HepG2 (cell line): ENCODE data around the gene BDH2. TPM values are rescaled to one million over a fixed set of nuclear protein-coding genes. Genes with fewer than 3 reads are reported as not detected.

Experiments
- ATAC-seq: fragments of 200-7000 bp; cut with Tn5 transposase; 3 replicates; pipeline ENCODE4 v1.9.1; 2020; ENCODE audit warnings: mild to moderate bottlenecking, moderate library complexity
- BruUV-seq: library from RNA; stranded (reverse); fragments of 400-500 nt; replicated peaks from 2 replicates; lab custom pipeline; 2021; lab: Mats Ljungman, UMichigan
- CTCF ChIA-PET: fragments of 300-600 bp; formaldehyde crosslinking; extraction: SDS; loops from one replicate; lab custom pipeline; 2021; ENCODE audit warnings: low total read pairs, inconsistent platforms, low intra/inter-chr PET ratio; lab: Yijun Ruan, JAX
- POLR2A ChIA-PET: fragments of 350-600 bp; sonication (Branson Sonifier 250); formaldehyde crosslinking; loops from one replicate; lab custom pipeline; 2020; ENCODE audit warnings: antibody characterized with exemption, inconsistent platforms; lab: Yijun Ruan, JAX
- DNase-seq: peaks from one replicate; pipeline ENCODE4 v3.0.0-alpha.2; 2015; ENCODE audit warnings: low spot score
- FAIRE-seq: peaks from 3 replicates; lab custom pipeline; 2011; peaks lifted over from hg19 to GRCh38; lab: Jason Lieb, UNC
- H2AFZ ChIP-seq: one replicate; pipeline ENCODE4 v1.6.1; 2011; ENCODE audit warnings: low read length, inconsistent platforms
- H3K27ac ChIP-seq: fragments of 300-600 bp; 3 replicates; pipeline ENCODE4 v1.8.0; 2011; ENCODE audit warnings: mixed run types, mild to moderate bottlenecking, mixed read lengths, low read length, inconsistent platforms; ENCODE audit not compliant: insufficient read depth; ENCODE audit errors: extremely low read length
- H3K27me3 ChIP-seq, 2 experiments: fragments of 200-600 bp in 1 of 2; 2 replicates in 1 of 2; 3 replicates in 1 of 2; pipeline versions ENCODE4 v1.6.0 to v1.8.0; 2011; ENCODE audit warnings: low read length in 2 of 2, mild to moderate bottlenecking in 2 of 2, moderate library complexity in 2 of 2, inconsistent platforms in 1 of 2; ENCODE audit not compliant: insufficient read depth in 2 of 2, control insufficient read depth in 1 of 2
- H3K36me3 ChIP-seq, 2 experiments: fragments of 200-600 bp in 1 of 2; replicated peaks in 1 of 2; 2 replicates in 1 of 2; 3 replicates in 1 of 2; pipeline versions ENCODE4 v1.5.1 to v1.8.0; 2011; ENCODE audit warnings: low read length in 2 of 2, inconsistent platforms in 1 of 2; ENCODE audit not compliant: insufficient read depth in 2 of 2, control insufficient read depth in 1 of 2
- H3K4me1 ChIP-seq: 2 replicates; pipeline ENCODE4 v1.5.1; 2012; ENCODE audit warnings: low read length, inconsistent platforms; ENCODE audit not compliant: insufficient read depth
- H3K4me2 ChIP-seq: 2 replicates; pipeline ENCODE4 v1.6.0; 2011; ENCODE audit warnings: low read depth, low read length, inconsistent platforms
- H3K4me3 ChIP-seq, 3 experiments: fragments of 200-600 bp in 1 of 3; sonication (generic), shearing (Covaris generic) in 1 of 3; replicated peaks in 1 of 3; 2 replicates each; pipeline ENCODE4 v1.5.1; 2011 to 2016; ENCODE audit warnings: low read length in 3 of 3, inconsistent platforms in 2 of 3, low read depth in 2 of 3, mild to moderate bottlenecking in 2 of 3, control low read depth in 1 of 3, mixed read lengths in 1 of 3; ENCODE audit not compliant: insufficient read depth in 1 of 3
- H3K79me2 ChIP-seq: one replicate; pipeline ENCODE4 v1.6.1; 2011; ENCODE audit warnings: low read length, inconsistent platforms; ENCODE audit not compliant: insufficient read depth
- H3K9ac ChIP-seq: 2 replicates; pipeline ENCODE4 v1.6.0; 2011; ENCODE audit warnings: mild to moderate bottlenecking, low read depth, low read length, inconsistent platforms; ENCODE audit not compliant: insufficient read depth
- H3K9me3 ChIP-seq: 2 replicates; pipeline ENCODE4 v1.5.1; 2012; ENCODE audit warnings: mild to moderate bottlenecking, low read length
- H4K20me1 ChIP-seq: 2 replicates; pipeline ENCODE4 v1.6.0; 2011; ENCODE audit warnings: inconsistent platforms, mild to moderate bottlenecking, low read length, moderate library complexity; ENCODE audit not compliant: insufficient read depth
- CTCF ChIP-seq: sonication (generic); formaldehyde crosslinking; IDR thresholded peaks from 2 replicates; pipeline ENCODE4 v1.5.0; 2020; ENCODE audit warnings: mild to moderate bottlenecking, missing genetic modification reagents, moderate library complexity
- ESRRA ChIP-seq: sonication (generic); formaldehyde crosslinking; IDR thresholded peaks from 2 replicates; pipeline ENCODE4 v1.5.1; 2020; ENCODE audit warnings: mild to moderate bottlenecking, low read depth, missing genetic modification reagents
- IRF1 ChIP-seq: sonication (generic); formaldehyde crosslinking; IDR thresholded peaks from 2 replicates; pipeline ENCODE4 v1.4.0; 2020; ENCODE audit warnings: low read depth, mild to moderate bottlenecking, missing genetic modification reagents
- MEIS2 ChIP-seq: sonication (generic); formaldehyde crosslinking; IDR thresholded peaks from 2 replicates; pipeline ENCODE4 v1.9.0; 2021; ENCODE audit warnings: mild to moderate bottlenecking, missing genetic modification reagents
- MXI1 ChIP-seq: IDR thresholded peaks from 3 replicates; pipeline ENCODE4 v1.6.1; 2012; ENCODE audit warnings: low read depth, low read length, inconsistent platforms, borderline replicate concordance
- NFE2 ChIP-seq: sonication (generic); formaldehyde crosslinking; IDR thresholded peaks from 2 replicates; pipeline ENCODE4 v1.4.0; 2020; ENCODE audit warnings: missing genetic modification reagents
- PITX1 ChIP-seq: sonication (generic); formaldehyde crosslinking; IDR thresholded peaks from 2 replicates; pipeline ENCODE4 v1.5.1; 2020; ENCODE audit warnings: mild to moderate bottlenecking, missing genetic modification reagents
- SALL2 ChIP-seq: sonication (generic); formaldehyde crosslinking; IDR thresholded peaks from 2 replicates; pipeline ENCODE4 v1.8.1; 2023; ENCODE audit warnings: mild to moderate bottlenecking, missing genetic modification reagents, inconsistent platforms
- SMAD1 ChIP-seq: sonication (generic); formaldehyde crosslinking; IDR thresholded peaks from 2 replicates; pipeline ENCODE4 v1.4.0; 2020; ENCODE audit warnings: missing genetic modification reagents, low read depth, mild to moderate bottlenecking, borderline replicate concordance
- SMC3 ChIP-seq: IDR thresholded peaks from 2 replicates; pipeline ENCODE4 v1.6.1; 2011; ENCODE audit warnings: low read length, improper control_type of control experiment
- SOX5 ChIP-seq: IDR thresholded peaks from 2 replicates; pipeline ENCODE4 v1.6.1; 2016; ENCODE audit warnings: borderline replicate concordance
- THAP11 ChIP-seq: IDR thresholded peaks from 2 replicates; pipeline ENCODE4 v1.6.1; 2016; ENCODE audit warnings: missing biosample characterization, missing genetic modification reagents
- ZNF136 ChIP-seq: sonication (generic); formaldehyde crosslinking; IDR thresholded peaks from 2 replicates; pipeline ENCODE4 v1.8.1; 2022; ENCODE audit warnings: low read depth, mild to moderate bottlenecking, moderate library complexity, missing genetic modification reagents
- ZNF878 ChIP-seq: sonication (generic); formaldehyde crosslinking; IDR thresholded peaks from 2 replicates; pipeline ENCODE4 v1.8.1; 2023; ENCODE audit warnings: mild to moderate bottlenecking, missing genetic modification reagents, moderate library complexity
- WGBS: methylation state at CpG from one replicate; pipeline ENCODE4 v1.1.6; 2017; ENCODE audit warnings: low lambda C conversion rate; 5-methylcytosine and 5-hydroxymethylcytosine counted together
- in situ Hi-C: cut with HindIII; loops from 2 replicates; pipeline ENCODE4 v1.10.0; 2017; ENCODE audit warnings: low pct_unique_long_range_greater_than_20kb; ENCODE audit not compliant: extremely low pct_ligation_motif_present
- intact Hi-C: fragments of 100-400 bp; cut with micrococcal nuclease; formaldehyde crosslinking; loops from one replicate; pipeline ENCODE4 v1.10.0; 2022; ENCODE audit not compliant: unreplicated experiment
- polyA plus RNA-seq, 8 experiments: library from polyadenylated mRNA; depleted of rRNA in 3 of 8; stranded (reverse) in 7 of 8; unstranded in 1 of 8; fragments of >200 nt; fragmentation: Illumina TruSeq in 4 of 8; extraction: Trizol in 4 of 8; gene quantifications; 2 replicates each; pipeline versions ENCODE4 v1.2.1 to v1.2.3, GENCODE V29; 2011 to 2016; ENCODE audit warnings: low read depth in 4 of 8, missing spikeins in 1 of 8, mixed read lengths in 1 of 8; ENCODE audit not compliant: insufficient read depth in 1 of 8
- total RNA-seq, 5 experiments: library from RNA; depleted of rRNA; stranded (reverse); fragments of >200 nt; fragmentation: Illumina TruSeq; extraction: Trizol; gene quantifications; 2 replicates each; pipeline ENCODE4 v1.2.3, GENCODE V29; 2016; ENCODE audit warnings: low read depth in 1 of 5

BDH2 gene
- total and polyA plus RNA-seq, 2 of the 13 experiments (the other 11 are each of a cell fraction or from before 2014, with no cell fraction given): 34.8 to 46.2 TPM

GRCh38 chr4:103050736-103051436 is 48.7 kb downstream of the BDH2 start:
- ChIA-PET POLR2A (no interaction called here), CTCF (no interaction called here)
- no TSS peak for BruUV-seq
- Histone ChIP-seq H4K20me1 (no peaks in the 10 kb centered on the region), H3K9me3 (no peaks in the 10 kb centered on the region), H3K4me1 (no peaks in the 10 kb centered on the region), H3K27ac (no peak overlapping the region), H3K4me2 (no peak overlapping the region), H2AFZ (no peak overlapping the region), H3K9ac (no peak overlapping the region), H3K4me3 (no peak overlapping the region), H3K27me3 (no peaks in the 10 kb centered on the region), H3K36me3 (peaks cover 5 to 36% of the 10 kb centered on the region in 2 experiments), H3K79me2 (no peaks in the 10 kb centered on the region)
- no peak for DNase-seq
- no peak for FAIRE-seq
- TF ChIP-seq PITX1 (CRISPR knock-in tag) (no peak), MEIS2 (CRISPR knock-in tag) (no peak)
- in situ Hi-C loops (no loop called here), intact Hi-C loops (no loop called here)
- no peak for ATAC-seq
- WGBS: 80% methylated on average over 2 of the region's 2 CpGs

GRCh38 chr4:103046416-103047290 is 53.0 kb downstream of the BDH2 start:
- 45% methylated on average over 5 of the region's 5 CpGs for WGBS
- FAIRE-seq (peak; percentile 56), DNase-seq (peak; percentile 50), ATAC-seq (peak; percentile 99)
- Histone ChIP-seq H3K4me2 (no peak overlapping the region), H3K9ac (no peak overlapping the region), H3K36me3 (peaks cover 7 to 55% of the 10 kb centered on the region in 2 experiments), H3K27me3 (no peaks in the 10 kb centered on the region), H3K4me3 (no peak overlapping the region), H4K20me1 (no peaks in the 10 kb centered on the region), H2AFZ (no peak overlapping the region), H3K9me3 (no peaks in the 10 kb centered on the region), H3K27ac (no peak overlapping the region), H3K4me1 (peaks cover 2% of the 10 kb centered on the region), H3K79me2 (no peaks in the 10 kb centered on the region)
- intact Hi-C loops (loop anchor here (1.0 to 2.0 kb wide), 2 partner anchors 45 to 52 kb away; partner anchors contain the start of gene BDH2), in situ Hi-C loops (no loop called here)
- no TSS peak for BruUV-seq
- POLR2A ChIA-PET: interaction anchor here (1.3 kb wide), 1 partner anchor 30 kb away, joined by 4 read pairs; the partner anchor contains the start of gene SLC9B2
- CTCF ChIA-PET: interaction anchor here (1.3 to 3.7 kb wide), 3 partner anchors 43 to 46 kb away, joined by 3 to 35 read pairs (median 7); no protein-coding TSS in a partner anchor
- no peak for TF ChIP-seq SALL2 (CRISPR knock-in tag)
- no peak for TF ChIP-seq ESRRA
- TF ChIP-seq THAP11 (CRISPR knock-in tag): peak; percentile 71
- peak; percentile 72 for TF ChIP-seq CTCF (CRISPR knock-in tag)
- TF ChIP-seq SMAD1: no peak
- TF ChIP-seq ZNF878 (CRISPR knock-in tag): no peak
- no peak for TF ChIP-seq SOX5 (CRISPR knock-in tag)
- peak; percentile 82 for TF ChIP-seq SMC3
- TF ChIP-seq IRF1 (CRISPR knock-in tag): no peak
- no peak for TF ChIP-seq NFE2 (CRISPR knock-in tag)
- no peak for TF ChIP-seq MXI1
- TF ChIP-seq ZNF136 (CRISPR knock-in tag): no peak
